Fibroblast of skin of back (primary cell): Measurements from ENCODE around the gene RNU1-2.
A peak's percentile ranks its signal among the peaks of the same experiment; 100 is the strongest.
"Not testable (repeated sequence)": the region's sequence is repeated elsewhere in the genome, so short reads cannot be mapped to it uniquely, and the experiment has no call there.

Experiments
- DNase-seq: peaks from one replicate; pipeline ENCODE4 v3.0.0-alpha.2; 2013

RNU1-2 gene

DNA sequence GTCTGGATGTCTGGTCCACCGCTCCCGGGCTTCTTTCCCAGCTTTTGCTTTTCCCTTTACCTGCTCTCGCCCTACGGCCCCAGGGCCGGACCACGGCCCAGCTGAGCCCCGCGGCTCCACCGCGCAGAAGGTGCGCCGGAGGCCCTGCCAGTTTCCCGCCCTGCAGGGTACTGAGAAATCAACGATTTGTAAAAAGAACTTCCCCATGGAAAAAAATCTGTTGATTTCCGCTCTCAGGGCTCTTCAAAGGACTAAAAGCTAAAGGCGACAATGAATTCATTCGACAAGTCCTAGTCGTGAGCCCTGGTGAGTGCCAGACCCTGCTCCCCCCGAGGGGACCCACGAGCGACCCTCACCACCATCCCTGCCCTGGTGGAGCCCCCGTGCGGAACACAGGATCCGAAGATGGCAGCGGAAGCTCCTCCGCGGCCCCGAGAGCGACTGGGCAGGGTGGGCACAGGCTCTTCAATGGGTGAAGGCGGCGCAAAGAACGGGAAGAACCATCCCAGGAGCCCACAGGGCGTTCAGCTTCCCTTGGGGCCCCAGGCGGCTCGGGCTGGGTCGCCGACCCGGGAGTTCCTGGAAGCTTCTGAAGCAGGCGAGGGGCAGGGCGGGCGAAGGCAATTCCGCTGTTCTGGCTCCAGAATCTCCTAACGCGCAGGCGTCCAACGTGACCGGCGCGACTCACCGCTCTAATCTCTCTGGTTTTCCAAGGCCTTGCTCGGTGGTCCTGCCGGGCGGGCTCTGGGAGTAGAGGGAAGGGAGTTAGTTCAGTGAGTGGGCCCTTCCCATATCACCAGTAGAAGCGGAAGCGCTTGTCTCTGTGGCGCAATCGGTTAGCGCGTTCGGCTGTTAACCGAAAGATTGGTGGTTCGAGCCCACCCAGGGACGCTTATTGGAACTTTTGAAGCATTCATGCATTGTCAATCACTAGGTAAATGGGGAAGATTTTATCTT is 6.6 kb upstream of the RNU1-2 start:
- peak; percentile 53 for DNase-seq

GRCh38 chr1:16890539-16891021 is 5.2 kb upstream of the RNU1-2 start:
- DNase-seq: not testable (repeated sequence)

GRCh38 chr1:16891057-16891456 is 4.7 kb upstream of the RNU1-2 start:
- not testable (repeated sequence) for DNase-seq

GRCh38 chr1:16892978-16893525 is 2.7 kb upstream of the RNU1-2 start:
- not testable (repeated sequence) for DNase-seq

DNA sequence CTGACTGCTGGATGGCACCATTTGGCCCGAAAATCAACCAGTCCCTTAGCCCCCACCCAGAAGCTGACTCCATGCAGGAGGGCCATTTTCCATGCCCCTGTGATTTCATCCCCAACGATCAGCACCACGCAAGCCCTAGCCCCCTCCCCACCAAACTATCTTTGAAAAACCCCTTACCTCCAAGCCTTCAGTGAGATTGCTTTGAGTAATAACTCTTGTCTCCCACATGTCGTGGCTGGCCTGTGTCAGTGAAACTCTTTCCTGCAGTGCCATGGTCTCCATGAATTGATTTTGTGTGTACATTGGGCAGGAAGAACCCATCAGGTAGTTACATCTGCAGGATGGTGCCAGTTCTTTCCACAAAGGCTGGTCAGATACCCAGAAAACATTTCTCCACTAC is 2.0 kb upstream of the RNU1-2 start:
- not testable (repeated sequence) for DNase-seq

DNA sequence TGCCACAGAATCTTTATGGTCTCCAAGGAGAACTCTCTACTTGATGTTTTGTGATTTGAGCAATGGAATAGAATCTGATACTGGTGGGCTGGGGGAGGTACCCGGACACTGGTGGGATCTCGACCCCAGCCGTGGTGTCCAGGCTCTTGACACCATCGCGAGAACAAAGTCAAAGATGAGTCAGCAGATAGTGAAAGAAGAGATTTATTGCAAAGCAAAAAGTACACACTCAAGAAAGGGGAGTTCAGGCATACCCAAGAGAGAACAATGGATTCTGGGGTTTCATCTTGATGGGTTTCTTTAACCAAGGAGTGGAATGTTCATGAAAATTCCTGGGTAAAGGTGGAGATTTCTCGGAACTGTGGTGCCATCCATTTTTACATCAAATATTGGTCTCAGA is 1.4 kb upstream of the RNU1-2 start:
- DNase-seq: not testable (repeated sequence)

- DNase-seq: not testable (repeated sequence)
Observed at GRCh38 chr1:16895233-16895597, 565 bp upstream of the RNU1-2 start.

- DNase-seq: peak; percentile 93
Observed at GRCh38 chr1:16896316-16897055, 706 bp downstream of the RNU1-2 start.

- not testable (repeated sequence) for DNase-seq
Observed at GRCh38 chr1:16897653-16898052, 1.9 kb downstream of the RNU1-2 start.

GRCh38 chr1:16898298-16898697 is 2.5 kb downstream of the RNU1-2 start:
- DNase-seq: not testable (repeated sequence)

- not testable (repeated sequence) for DNase-seq
Observed at GRCh38 chr1:16899020-16899419, 3.2 kb downstream of the RNU1-2 start.

GRCh38 chr1:16900751-16901150 is 5.0 kb downstream of the RNU1-2 start:
- peak; percentile 27 for DNase-seq

GRCh38 chr1:16901371-16901770 is 5.6 kb downstream of the RNU1-2 start:
- not testable (repeated sequence) for DNase-seq

DNA sequence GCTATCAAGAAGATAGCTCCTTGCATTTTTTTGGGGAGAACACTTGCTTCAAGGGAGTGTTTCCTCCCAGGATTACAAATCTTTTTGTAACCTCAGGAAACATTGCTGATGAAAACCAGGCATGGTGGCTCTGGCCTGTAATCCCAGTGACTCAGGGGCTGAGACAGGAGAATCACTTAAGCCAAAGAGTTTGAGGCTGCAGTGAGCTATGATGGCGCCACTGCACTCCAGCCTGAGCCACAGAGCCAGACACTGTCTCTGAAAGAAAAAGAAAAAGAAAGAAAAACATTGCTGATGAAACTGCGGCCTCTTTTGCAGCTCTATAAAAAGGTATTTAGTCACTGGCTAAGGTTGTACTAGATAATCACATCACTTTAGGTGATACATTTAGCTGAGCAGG is 7.3 kb downstream of the RNU1-2 start:
- DNase-seq: peak; percentile 59

- DNase-seq: no peak
Observed at GRCh38 chr1:16903458-16903796, 7.6 kb downstream of the RNU1-2 start.

GRCh38 chr1:16904560-16905109 is 8.9 kb downstream of the RNU1-2 start:
- DNase-seq: peak; percentile 99

DNA sequence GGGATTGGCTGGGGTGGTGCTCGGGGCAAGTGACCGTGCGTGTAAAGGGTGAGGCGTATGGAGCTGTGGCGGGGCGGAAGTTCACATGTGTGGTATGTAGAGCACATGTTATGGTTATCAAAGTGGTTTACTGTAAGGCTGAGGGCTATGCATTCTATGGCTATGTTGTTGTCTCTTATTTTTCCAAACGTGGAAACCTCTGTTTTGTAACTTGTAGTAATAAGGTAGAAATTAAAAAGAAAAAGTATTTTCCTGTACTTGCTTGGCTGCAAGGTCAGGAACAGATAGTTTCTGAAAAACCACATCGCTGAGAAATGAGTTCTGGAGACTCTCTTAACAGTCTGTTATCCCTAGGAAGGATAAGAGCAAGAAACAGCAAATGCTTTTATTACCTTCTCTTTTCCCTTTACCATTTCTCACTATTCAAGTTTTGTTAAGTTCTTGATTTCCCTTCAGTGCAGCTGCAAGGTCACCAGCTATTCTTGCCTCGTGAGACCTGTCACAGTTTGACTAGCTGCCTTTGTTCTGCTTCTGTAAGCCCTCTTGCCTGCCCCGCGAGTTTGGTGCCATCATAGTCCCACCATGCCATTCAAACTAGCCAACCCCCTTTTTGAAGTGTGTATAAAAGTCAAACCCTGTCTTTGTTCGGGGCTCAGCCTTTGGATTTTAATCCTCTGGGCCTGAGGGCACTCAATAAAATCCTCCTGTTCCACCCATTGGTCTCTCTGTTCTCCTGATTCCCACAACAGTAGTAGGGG is 9.5 kb downstream of the RNU1-2 start:
- DNase-seq: peak; percentile 88

GRCh38 chr1:16905868-16906702 is 10.3 kb downstream of the RNU1-2 start:
- DNase-seq: peak; percentile 62

GRCh38 chr1:16906873-16907272 is 11.1 kb downstream of the RNU1-2 start:
- no peak for DNase-seq

DNA sequence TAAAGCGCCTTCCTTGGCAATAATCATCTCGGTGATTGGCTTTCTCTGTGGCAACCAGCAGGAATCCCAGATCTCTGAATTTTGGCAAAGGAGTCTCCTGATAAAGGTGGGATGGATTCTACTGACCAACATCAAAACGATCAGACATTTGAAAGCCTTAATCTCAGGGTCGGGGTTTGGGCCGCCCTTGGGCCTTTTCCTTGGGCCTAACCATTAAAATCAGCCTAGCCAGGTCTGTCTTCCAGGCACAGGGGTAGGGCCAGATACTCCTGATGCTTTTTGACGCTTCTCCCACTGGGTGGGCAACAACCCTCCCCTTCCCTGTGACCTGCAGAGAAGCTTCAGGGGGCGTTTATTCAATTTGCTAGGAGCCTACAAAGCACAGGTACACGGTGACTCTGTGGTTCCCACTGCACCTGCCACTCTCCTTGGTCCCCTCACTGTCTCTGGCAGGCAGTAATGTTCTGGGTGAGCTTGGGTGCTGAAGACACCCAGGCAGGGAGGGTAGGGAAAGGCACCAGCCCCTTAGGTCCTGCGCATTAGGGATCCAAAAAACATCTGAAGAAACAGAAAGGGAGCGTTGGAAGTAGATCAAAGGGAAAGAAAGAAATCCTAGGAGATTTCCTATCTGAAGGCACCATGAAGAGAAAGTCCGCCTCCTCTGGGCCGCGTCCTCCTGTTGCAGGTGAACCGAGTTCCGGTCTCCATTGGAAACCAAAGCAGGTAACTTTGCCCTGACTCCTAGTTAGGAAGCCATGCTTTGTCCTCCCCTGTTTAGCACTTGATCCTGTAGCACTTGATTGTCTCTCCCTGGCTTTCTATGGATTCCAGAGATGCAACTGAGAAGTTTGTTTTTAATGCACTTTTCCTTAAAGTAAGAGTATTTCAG is 12.3 kb downstream of the RNU1-2 start:
- no peak for DNase-seq
